Left ventricle myocardium inferior (tissue), 1 donor: Measurements from ENCODE around the gene SLC5A10. TPM values are rescaled to one million over a fixed set of nuclear protein-coding genes. Genes with fewer than 3 reads are reported as not detected.
"Not testable (repeated sequence)": the region's sequence is repeated elsewhere in the genome, so short reads cannot be mapped to it uniquely, and the experiment has no call there.

ENCODE experiments used
- DNase-seq: peaks from one replicate; pipeline ENCODE4 v3.0.0-alpha.2; 2020
- H3K27ac ChIP-seq: fragments of 200-600 bp; replicated peaks from 2 replicates; pipeline ENCODE4 v1.8.0; 2021
- H3K27me3 ChIP-seq: fragments of 200-600 bp; 2 replicates; pipeline ENCODE4 v1.8.0; 2021; ENCODE audit warnings: low read depth
- H3K36me3 ChIP-seq: fragments of 200-600 bp; 2 replicates; pipeline ENCODE4 v1.8.0; 2021
- H3K4me1 ChIP-seq: fragments of 200-600 bp; 2 replicates; pipeline ENCODE4 v1.8.0; 2021
- H3K4me3 ChIP-seq: fragments of 200-600 bp; 2 replicates; pipeline ENCODE4 v1.8.0; 2021; ENCODE audit warnings: mild to moderate bottlenecking, moderate library complexity
- H3K9me3 ChIP-seq: fragments of 200-600 bp; replicated peaks from 2 replicates; pipeline ENCODE4 v1.8.0; 2021
- intact Hi-C: fragments of 100-400 bp; cut with micrococcal nuclease; formaldehyde crosslinking; loops from one replicate; pipeline ENCODE4 v1.11.0; 2022
- total RNA-seq: library from RNA; stranded (reverse); fragmentation: NEBNext Ultra II Directional; extraction: Animal tissue kit (Norgen Biotek cat#: 25700); gene quantifications from one replicate; pipeline ENCODE4 v1.2.1, GENCODE V29; 2021
- donor health status: DM: no; HTN: yes; CAD: no; lungs with severe emphysema.

Gene SLC5A10
- total RNA-seq, 1 donor from 2014 or later: not detected

- H3K4me3 ChIP-seq, DNase-seq, intact Hi-C loops, H3K27ac ChIP-seq, H3K36me3 ChIP-seq, H3K27me3 ChIP-seq, H3K9me3 ChIP-seq, H3K4me1 ChIP-seq: not testable (repeated sequence)
These were observed 96.9 kb downstream of the SLC5A10 start for GRCh38 chr17:19048826-19049225.

DNA sequence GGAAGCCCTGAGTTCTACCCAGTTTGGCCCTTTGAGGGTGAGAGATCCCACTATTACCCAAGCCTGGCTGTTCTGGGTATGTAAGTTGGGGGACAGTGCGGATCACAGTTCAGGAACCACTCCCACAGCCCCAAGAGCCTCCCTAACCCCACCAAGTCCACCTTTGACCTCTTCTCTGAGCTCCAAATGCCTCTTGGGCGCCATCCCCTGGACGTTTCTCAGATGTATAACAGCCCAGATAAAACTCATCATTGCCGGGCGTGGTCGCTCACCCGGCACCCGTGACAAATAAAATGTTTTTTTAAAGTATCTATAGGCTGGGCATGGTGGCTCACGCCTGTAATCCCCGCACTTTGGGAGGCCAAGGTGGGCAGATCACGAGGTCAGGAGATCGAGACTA, 103.5 kb downstream of the SLC5A10 start:
- H3K27ac ChIP-seq, DNase-seq, intact Hi-C loops, H3K9me3 ChIP-seq, H3K36me3 ChIP-seq, H3K4me3 ChIP-seq, H3K4me1 ChIP-seq, H3K27me3 ChIP-seq: not testable (repeated sequence)

DNA sequence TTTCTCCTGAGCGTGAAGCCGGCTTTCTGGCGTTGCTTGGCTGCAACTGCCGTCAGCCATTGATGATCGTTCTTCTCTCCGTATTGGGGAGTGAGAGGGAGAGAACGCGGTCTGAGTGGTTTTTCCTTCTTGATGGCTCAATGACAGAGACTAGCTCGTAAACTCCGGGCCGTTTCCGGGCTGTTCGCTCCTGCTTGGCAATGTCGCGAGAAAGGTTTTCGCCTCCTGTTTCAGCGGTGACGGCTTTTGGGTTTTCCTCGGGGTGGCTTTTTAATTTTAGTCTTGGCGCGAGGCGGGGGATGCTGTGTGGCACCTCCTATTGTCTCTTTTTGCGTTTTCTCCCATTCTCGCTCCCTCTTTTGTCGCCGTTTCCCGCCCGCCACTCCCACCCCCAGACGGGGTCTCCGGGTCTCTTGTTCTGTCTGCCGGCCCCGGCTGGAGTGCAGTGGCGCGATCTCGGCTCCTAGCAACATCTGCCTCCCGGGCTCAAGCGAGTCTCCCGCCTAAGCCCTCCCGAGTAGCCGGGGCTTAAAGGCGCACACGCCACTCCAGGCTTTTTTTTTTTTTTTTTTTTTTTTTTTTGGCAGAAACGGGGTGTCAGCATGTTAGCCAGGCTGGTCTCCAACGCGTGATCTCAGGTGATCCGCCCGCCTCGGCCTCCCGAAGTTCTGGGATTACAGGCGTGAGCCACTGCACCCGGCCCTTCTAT, 110.2 kb downstream of the SLC5A10 start:
- Histone ChIP-seq H3K27ac (peak overlapping the region; percentile 74), H3K4me3 (peak overlapping the region; percentile 52)
- H3K36me3 ChIP-seq, H3K9me3 ChIP-seq, intact Hi-C loops, H3K4me1 ChIP-seq, H3K27me3 ChIP-seq: not testable (repeated sequence)
- DNase-seq: peak; percentile 44

DNA sequence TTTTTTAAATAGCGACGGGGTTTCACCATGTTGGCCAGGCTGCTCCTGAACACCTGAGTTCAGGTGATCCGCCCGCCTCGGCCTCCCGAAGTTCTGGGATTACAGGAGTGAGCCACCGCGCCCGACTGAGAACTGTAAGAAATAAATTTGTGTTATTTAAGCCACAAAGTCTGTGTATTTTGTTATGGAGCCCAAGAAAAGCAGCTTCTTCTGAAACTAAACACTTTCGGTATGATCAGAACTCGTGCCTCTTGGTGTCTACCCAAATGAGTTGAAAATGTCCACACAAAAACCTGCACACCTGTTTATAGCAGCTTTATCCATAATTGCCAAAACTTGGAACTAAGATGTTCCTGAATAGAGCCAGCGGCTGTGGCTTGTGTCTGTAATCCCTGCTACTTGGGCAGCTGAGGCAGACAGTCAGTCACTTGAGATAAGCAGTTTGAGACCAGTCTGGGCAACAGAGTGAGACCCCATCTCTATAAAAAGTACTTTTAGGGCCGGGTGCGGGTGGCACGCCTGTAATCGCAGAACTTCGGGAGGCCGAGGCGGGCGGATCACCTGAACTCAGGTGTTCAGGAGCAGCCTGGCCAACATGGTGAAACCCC, 110.9 kb downstream of the SLC5A10 start:
- intact Hi-C loops, H3K9me3 ChIP-seq, H3K4me3 ChIP-seq: not testable (repeated sequence)

GRCh38 chr17:19063326-19063956, 111.5 kb downstream of the SLC5A10 start:
- H3K27ac ChIP-seq: peak overlapping the region; percentile 80
- H3K9me3 ChIP-seq, intact Hi-C loops, H3K27me3 ChIP-seq, H3K36me3 ChIP-seq, H3K4me1 ChIP-seq: not testable (repeated sequence)
- peak; percentile 68 for DNase-seq
- H3K4me3 ChIP-seq: peak overlapping the region; percentile 56

More for the DNA sequence above, 110.9 kb downstream of the SLC5A10 start:
- not testable (repeated sequence) for H3K27me3 ChIP-seq, DNase-seq, H3K4me1 ChIP-seq, H3K36me3 ChIP-seq, H3K27ac ChIP-seq

GRCh38 chr17:19064378-19064777, 112.4 kb downstream of the SLC5A10 start:
- H3K27ac ChIP-seq, intact Hi-C loops, H3K4me3 ChIP-seq, H3K36me3 ChIP-seq, H3K9me3 ChIP-seq, H3K4me1 ChIP-seq, DNase-seq, H3K27me3 ChIP-seq: not testable (repeated sequence)

GRCh38 chr17:19070318-19071168, 118.6 kb downstream of the SLC5A10 start:
- H3K36me3 ChIP-seq, H3K27ac ChIP-seq, intact Hi-C loops, H3K27me3 ChIP-seq, H3K4me3 ChIP-seq, H3K9me3 ChIP-seq, DNase-seq, H3K4me1 ChIP-seq: not testable (repeated sequence)

Other genes with a start within 250 kb of the SLC5A10 start
- 0.08 TPM for gene FBXW10, start 208.1 kb upstream of the SLC5A10 start, total RNA-seq
- 24.7 TPM for gene TVP23B, start 171.0 kb upstream of the SLC5A10 start, total RNA-seq
- gene PRPSAP2, start 94.0 kb upstream of the SLC5A10 start, total RNA-seq: 22.3 TPM
- gene FAM83G, start 52.6 kb downstream of the SLC5A10 start, total RNA-seq: 2.2 TPM
- 1.7 TPM for gene GRAP, start 94.8 kb downstream of the SLC5A10 start, total RNA-seq
- 1.5 TPM for gene GRAPL, start 175.4 kb downstream of the SLC5A10 start, total RNA-seq